Astrocyte (in vitro differentiated cells and primary cell): ENCODE results near the gene MAML2.

Source experiments
- CTCF ChIP-seq: IDR thresholded peaks from 2 replicates; pipeline ENCODE4 v1.5.1; 2011; ENCODE audit warnings: low read depth, mild to moderate bottlenecking, inconsistent platforms, low read length, moderate library complexity; ENCODE audit not compliant: insufficient read depth
- EZH2 ChIP-seq: IDR thresholded peaks from 2 replicates; pipeline ENCODE4 v1.6.1; 2012; ENCODE audit warnings: mild to moderate bottlenecking, low read length, inconsistent platforms; ENCODE audit not compliant: insufficient read depth

- no peak for TF ChIP-seq CTCF
- TF ChIP-seq EZH2, result no peak
These were observed 239.3 kb downstream of the MAML2 start for GRCh38 chr11:96103721-96104120.
